Heart left ventricle (tissue), 13 donors: ENCODE results near the gene VSIG10L2.

Experiments
- POLR2A ChIP-seq, 2 donors: fragments of 450-650 bp; IDR thresholded peaks; one replicate each; pipeline ENCODE4 v1.6.1; 2017; ENCODE audit warnings: antibody characterized with exemption in 2 of 2, mild to moderate bottlenecking in 2 of 2, moderate library complexity in 2 of 2
- TF ChIP-seq, protein P1 (sequence below), 12 donors: fragments of 200-600 bp; sonication (generic) in 4 of 12; IDR thresholded peaks; one replicate each; pipeline versions ENCODE4 v1.5.0 to v1.8.0; 2018 to 2022; ENCODE audit warnings: antibody characterized with exemption in 12 of 12, mild to moderate bottlenecking in 5 of 12
- donor health status: ischemic (EF 13 %, LVEDD 7.1; RV severe dilation, severe dysfunction).
- donor health status: DM: no; HTN: yes; CAD: no.
- donor health status: DM: no; HTN: no; CAD: no.
- donor health status: ischemic (EF 25% LVEDD 6.9; RV normal size, moderate dysfunction).
- donor health status: ischemic (EF 25% LVEDD 5.7; RV mildly dilated, moderate dysfunction).
- donor health status: ischemic (EF 35%, LVEDD 5.7; RV mildly dilated, moderate dysfunction).
- donor health status: nonischemic (EF 11% LVEDD 7.7; RV severe dilation, severe dysfunction).
- donor health status: DM: yes; HTN: yes; CAD: no.
- donor health status: PGD.
- donor health status: ischemic (EF 29% LVEDD 5.4; RV normal size, mild dysfunction).
- donor health status: nonischemic (EF 23%, LVEDD 6.1; RV moderate dilation, normal function).

DNA sequence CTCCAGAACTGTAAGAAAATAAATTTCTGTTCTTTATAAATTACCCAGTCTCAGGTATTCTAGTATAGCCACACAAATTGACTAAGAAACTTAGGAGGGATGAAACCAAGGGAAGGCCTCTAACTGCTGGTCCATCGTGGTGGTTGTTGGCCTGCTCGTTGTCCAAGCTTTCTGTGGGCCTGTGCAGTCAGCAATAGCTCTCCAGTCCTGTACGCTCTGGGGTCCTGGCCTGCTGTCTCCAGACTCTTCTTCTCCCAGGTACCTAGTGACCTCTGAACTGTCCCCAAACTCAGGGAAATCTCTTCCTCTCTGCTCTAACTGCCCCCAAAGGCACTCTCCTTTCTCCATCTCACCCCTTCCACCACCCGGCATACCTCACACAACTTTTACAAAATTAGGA, 5.7 kb upstream of the VSIG10L2 start:
- TF ChIP-seq, protein P1, sequence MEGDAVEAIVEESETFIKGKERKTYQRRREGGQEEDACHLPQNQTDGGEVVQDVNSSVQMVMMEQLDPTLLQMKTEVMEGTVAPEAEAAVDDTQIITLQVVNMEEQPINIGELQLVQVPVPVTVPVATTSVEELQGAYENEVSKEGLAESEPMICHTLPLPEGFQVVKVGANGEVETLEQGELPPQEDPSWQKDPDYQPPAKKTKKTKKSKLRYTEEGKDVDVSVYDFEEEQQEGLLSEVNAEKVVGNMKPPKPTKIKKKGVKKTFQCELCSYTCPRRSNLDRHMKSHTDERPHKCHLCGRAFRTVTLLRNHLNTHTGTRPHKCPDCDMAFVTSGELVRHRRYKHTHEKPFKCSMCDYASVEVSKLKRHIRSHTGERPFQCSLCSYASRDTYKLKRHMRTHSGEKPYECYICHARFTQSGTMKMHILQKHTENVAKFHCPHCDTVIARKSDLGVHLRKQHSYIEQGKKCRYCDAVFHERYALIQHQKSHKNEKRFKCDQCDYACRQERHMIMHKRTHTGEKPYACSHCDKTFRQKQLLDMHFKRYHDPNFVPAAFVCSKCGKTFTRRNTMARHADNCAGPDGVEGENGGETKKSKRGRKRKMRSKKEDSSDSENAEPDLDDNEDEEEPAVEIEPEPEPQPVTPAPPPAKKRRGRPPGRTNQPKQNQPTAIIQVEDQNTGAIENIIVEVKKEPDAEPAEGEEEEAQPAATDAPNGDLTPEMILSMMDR (IDR thresholded peaks at IDR 0.05), result no peak
- TF ChIP-seq POLR2A (IDR thresholded peaks at IDR 0.05), result no peak
